HG02885 (cell line): ENCODE measurements around the gene SGCD.

Experiments used
- ATAC-seq: cut with Tn5 transposase; IDR thresholded peaks from one replicate; pipeline ENCODE4 v1.9.1; 2021; ENCODE audit warnings: mild to moderate bottlenecking; ENCODE audit not compliant: unreplicated experiment, poor library complexity

The SGCD gene

DNA sequence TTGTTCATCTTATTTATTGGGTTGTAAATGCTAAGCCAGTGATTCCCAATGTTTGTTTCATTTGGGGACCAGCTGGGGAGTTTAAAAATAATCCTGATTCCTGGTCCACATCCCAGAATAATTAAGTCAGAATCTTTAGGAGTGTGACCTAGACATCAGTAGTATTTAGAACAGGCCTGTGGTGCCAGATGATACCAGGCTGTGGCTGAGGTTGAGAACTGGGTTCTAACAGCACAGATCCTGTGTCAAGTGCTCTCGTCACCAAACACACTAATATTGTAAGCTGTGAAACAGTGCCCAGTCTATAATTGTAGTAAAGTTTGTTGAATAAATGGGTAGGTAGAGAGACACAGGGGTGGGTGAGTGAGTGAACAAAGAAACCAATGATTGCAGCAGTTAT lies 351.0 kb downstream of the SGCD start:
- no peak for ATAC-seq

DNA sequence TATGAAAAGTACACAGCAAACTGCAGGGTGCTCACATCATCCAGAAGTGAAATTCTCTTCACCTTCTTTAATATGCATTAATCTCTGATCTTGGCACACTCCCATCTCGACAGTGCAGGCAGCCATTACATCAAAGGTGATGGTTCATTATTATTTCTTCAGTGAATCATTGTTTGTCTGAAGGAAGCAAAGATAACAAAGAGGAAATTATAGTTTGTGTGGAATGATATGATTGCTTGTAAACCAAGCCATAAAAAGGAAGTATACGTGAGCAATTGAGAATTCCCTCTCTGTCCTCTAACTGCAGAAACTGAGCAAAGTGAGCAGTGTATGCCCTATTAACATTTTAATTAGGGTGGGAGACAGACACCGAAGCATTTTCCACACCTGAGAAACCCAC lies 351.5 kb downstream of the SGCD start:
- no peak for ATAC-seq

DNA sequence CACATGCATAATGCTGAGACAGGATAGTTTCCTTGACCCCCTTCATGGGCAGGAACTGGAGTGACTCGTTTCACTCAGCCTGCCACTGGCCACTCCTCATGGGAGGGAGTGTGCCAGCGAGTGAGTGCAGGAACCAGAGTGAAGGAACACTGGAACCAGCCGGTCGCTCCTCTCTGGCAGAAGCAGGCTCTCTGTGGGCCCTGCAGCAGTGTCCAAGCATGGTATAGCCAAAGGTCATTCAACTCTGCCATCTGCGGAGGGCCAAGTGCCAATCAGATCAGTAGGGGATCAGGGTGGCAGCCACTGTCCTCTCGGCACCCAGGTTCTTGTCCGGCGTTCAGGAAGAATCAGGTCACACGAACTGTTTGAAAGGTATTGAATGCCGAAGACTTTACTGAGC lies 353.9 kb downstream of the SGCD start:
- ATAC-seq, result no peak

DNA sequence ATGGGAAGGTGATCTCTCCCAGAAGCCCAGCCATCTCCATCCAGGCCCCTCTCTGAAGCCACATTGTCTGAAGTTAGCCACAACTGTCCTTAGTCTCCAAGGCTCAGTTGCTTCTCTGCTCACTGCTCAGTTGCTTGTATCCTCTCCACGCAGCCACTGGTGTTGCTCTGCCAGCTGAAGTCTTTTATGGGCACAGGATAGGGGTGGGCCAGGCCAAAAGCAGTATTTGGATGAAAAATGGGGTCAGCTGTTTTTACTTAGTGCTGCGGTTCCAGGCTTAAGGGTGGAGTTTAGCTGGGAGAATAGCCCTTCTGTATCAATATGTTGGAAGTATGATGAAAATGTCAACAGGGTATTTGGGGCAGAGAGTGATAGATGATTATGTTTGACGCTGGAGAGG lies 354.3 kb downstream of the SGCD start:
- no peak for ATAC-seq

DNA sequence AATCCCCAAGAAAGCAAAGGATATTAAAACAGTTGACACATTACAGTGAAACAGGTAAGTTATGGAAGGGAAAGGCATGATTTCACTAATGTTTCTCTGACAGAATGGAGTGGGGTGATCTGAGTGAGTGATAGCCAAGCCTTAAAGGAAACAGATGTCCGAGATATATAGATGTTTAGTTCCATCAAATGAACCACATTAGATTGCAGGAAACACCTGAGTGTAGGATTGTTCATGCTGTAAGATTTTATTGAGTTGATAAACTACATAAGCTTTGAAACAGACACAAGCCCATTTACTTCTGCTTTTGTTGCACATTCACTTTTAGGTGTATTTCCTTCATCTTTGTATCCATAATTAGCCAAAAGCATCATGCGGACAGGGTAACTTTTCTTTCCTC lies 356.0 kb downstream of the SGCD start:
- ATAC-seq, result no peak

DNA sequence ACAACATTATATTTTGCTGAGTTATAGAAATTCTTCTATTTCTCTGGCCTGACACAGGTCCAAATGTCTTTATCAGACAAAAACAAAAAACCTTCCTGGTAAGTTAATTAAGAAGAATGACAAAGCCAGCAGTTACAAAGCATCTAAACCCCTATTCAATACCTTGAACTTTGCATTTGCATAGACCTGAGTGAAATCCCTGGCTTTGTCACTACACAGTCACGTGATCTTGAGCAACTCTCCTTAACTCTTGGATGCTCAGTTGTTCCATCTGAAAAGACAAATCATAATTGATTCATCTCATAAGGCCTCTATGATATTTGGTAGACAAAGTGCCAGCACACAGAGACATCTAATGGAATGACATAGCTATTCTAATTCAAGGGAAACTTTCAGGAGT lies 356.5 kb downstream of the SGCD start:
- no peak for ATAC-seq

DNA sequence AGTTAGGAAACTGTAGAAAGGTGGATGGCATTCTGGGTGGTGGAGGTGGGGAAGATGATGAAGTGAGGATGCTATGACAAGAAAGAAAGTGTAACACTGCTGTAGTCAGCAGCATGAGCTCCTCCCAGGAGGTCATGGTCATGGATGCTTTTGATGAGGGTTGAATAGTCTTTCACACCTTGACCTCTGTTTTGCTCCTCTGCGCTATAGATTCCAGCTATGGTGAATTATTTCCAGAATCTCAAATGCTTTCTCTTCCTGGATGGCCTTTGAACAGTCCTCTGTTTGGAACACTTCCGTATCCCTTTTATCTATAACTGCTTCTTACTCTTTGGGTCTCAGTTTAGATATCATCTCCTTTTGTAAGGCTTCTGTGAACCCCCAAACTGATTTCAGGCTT lies 357.3 kb downstream of the SGCD start:
- ATAC-seq, result no peak

DNA sequence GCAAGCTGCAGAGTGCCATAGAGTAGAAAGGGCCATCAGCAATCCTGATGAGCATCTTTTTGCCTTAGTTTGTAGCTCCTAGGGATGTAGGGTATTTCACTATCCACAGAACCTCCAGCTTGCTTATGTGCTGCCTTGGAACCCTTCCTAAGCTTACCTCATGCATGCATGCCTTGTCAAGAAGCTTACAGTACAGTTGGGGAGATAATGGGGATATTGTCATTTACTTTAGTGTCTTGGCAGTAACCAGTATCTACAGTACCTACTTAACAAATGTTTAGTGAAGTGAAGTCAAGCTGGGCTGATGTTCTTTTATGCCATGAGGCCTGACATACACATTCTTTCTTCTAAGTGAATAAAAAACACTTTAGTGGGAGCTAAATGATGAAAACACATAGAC lies 358.5 kb downstream of the SGCD start:
- ATAC-seq, result no peak

DNA sequence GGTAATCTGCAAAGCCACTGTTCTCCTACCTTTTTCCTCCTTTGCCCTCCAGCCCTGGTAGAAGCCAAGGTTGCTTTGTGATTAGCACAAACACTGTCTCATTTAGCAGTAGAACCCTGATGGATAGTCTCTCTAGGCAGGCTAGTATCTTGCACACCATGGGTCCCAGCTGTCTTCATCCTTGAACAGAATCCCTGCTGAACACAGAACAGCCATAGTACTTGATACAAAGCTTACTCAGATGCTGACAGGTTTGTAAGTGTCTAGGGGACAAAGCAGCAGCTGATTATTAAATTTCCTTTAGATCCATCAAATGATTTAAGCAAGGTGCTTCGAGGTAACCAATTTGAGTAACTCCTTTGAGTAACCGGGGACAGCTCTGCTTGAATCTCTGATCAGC lies 359.4 kb downstream of the SGCD start:
- ATAC-seq, result no peak

DNA sequence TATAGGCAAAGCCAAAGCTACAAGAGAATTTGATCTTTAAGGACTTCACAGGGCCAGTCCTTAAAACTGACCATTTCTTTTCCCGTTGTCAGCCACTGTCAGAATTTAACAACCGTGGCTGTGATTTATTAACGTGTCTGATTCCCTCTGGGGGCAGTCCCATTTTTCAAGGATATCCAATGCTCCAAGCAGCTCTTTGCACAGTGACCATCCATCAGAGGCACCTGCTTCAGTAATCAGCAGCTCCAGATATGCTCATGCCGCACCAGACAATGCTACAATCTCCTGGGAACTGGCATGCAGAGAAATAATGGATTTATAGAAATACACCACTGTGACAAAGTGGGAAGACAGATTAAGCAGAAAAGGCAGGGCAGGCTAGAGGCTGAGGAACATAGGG lies 359.8 kb downstream of the SGCD start:
- ATAC-seq, result no peak

DNA sequence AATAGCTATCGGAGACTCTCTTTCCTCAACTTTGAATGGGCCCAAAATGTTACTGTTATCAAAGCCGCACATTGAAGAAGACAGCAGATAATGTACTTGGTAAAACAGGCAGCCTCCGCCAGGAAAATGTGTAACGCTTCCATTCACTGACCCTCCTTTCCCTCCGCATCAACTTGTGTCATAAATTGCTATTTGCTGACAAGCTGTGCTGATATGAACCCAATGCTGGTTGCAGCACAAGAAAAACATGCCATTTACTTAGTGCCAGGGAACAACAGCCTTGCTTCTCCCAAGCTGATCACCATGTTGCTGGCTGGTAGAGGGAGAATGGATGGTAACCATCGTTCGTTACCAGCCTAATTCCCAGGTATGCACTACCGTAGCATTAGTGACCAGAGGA lies 360.6 kb downstream of the SGCD start:
- ATAC-seq, result no peak

DNA sequence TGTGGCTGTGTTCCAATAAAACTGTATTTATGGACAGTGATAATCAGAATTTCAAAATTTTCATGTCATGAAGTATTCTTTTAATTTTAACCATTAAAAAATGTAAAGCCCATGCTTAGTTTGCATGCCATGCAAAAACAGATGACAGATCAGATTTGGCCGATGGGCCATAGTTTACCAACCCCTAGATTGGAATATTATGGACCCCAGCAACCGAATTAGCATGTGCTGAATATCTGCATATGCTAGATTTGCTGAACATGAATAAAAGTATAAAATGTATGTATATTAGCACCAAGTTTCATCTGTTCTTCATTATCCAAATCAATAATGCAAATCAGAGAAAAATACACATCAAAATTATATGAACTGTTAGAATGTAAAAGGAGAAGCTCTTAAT lies 364.6 kb downstream of the SGCD start:
- ATAC-seq, result no peak

DNA sequence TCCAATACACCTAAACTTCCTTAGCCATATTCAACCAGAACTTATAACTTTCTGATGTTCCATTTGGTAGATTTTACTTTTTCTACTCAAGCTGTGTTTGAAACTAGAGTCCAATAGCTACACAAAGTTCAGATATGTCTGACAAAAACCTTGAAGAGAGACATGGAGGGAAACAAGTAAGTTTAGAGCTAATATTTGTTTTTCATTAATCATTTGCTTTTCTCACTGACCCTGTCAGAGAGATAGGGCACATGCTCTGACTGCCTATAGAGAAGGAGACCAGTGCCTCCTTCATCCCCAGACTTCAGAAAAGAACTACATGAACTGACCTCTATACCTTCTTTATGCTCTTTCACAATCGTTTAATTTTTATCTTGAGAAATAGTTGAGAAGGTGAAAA lies 366.1 kb downstream of the SGCD start:
- ATAC-seq, result no peak

DNA sequence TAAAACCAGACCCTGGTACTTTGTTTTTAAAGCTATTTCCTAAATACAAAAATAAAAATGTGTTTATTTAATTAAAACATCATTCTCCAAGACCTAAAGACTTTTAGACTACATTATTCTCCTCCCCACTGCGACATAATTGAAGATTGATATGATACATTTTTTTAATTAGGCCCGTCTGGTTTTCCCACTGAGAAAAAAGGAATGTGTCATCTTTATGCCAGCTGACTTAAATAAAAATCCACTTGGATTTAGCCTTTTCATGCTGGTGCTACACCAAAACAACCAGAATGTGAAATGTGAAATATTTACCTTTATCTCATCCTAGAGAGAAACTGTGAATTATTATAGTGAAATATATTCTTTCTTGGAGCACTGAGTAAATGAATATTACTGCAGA lies 367.6 kb downstream of the SGCD start:
- ATAC-seq, result no peak

DNA sequence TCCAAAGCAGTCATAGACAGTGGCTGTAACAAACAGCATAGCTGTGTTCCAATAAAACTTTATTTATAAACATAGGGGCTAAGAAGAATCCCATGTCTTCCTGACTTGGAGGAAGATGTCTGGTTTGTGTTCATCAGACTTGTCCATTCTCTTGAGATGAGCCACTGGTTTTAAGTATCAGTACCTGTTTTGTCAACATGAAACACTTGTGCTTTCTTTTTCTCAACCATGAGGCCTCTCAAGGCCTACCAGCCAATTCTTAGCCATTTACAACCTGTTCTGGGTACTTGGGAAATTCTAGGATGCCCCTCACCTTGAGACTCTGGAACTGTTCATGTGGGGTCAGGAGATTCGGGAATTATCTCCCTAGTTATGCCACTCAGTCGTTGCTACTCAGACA lies 368.8 kb downstream of the SGCD start:
- ATAC-seq, result no peak

DNA sequence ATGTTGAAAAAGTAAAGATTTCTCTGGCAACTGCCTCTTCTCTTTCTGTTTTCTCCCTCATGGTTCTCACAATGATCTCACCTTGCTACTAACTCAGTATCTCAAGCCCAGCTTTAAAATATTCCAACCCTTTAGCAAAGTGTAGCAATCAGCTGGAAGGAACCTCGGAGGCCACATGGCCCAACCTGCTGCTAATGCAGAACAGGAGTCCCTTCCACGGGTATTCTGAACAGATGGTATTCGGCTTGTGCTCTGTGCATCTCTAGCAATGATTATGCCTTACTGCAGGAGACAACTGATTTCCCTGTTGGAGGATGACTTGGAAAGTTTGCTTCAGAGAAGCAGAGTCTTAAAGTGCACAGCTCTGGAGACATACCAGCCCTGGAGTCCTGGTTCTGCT lies 371.4 kb downstream of the SGCD start:
- no peak for ATAC-seq

DNA sequence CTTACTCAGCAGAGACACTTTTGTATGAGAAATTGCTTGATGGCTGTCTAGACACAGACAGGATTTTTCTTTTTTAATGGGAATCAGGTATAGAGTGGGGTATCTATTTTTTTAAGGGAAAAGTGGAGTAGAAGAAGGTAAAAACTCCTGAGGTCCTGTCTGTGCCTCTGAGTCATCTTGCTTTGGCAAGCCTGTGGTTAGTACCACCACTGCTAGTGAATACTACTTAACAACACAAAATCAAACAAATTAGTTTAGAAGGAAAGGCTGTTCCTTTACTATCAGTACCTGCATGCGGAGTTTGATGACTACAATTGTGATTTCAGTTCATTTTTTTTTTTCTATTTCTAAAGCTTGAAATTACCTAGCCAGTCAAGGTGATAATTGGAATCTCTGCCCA lies 372.2 kb downstream of the SGCD start:
- no peak for ATAC-seq

DNA sequence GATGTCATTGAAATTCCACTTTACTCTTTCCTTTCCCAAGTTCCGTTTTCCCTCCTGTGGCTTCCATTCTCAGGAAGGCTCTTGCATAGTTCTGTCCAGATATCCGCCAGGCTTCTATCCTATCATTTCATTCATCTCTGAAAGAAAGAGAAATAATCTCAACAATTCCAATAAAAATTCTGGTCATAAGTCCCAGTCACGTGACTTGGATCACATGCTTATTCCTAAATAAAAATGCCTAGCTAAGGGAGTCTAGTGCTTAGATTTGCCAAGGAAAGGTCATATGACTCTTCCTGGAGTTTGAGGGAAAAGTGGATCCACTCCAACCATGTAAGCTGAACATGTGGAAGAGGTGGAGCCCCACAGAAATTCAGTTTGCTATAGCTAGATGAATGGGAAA lies 377.2 kb downstream of the SGCD start:
- no peak for ATAC-seq

DNA sequence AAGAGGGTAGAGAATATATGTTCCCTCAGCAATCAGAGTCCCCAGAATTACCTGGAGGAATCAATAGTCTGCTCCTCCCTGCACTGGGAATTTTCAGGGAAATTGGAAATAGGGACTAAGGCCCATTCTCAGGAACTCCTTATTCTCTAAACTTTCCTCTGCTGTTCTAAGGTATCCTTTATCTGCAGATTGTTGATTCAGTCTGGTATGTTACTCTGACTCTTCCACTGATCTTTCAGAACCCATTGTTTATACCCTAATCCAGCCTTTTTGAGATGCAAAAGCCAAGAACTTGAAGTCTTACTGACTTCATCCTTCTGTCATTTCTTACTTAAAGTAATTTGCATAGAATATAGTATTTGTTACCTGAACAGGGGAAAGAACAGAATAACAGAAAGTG lies 379.7 kb downstream of the SGCD start:
- no peak for ATAC-seq

DNA sequence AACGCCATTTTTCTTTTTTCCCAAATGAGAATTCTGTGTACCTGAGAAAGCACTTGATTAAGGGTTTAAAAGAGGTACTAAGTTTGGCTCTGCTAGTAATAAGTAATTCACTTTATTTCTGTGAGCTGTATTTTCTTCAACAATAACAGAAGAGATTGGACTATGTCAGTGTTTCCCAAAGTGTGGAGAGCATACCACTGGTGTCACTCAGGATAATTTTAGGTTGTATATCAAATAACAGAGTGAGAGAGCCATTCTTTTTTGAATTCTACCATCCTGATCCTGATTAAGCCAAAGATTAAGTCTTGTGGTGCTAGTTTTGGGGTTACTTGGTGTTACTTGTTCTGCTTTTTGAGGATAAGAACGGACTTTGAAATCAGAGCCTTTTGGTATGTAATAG lies 380.8 kb downstream of the SGCD start:
- no peak for ATAC-seq

DNA sequence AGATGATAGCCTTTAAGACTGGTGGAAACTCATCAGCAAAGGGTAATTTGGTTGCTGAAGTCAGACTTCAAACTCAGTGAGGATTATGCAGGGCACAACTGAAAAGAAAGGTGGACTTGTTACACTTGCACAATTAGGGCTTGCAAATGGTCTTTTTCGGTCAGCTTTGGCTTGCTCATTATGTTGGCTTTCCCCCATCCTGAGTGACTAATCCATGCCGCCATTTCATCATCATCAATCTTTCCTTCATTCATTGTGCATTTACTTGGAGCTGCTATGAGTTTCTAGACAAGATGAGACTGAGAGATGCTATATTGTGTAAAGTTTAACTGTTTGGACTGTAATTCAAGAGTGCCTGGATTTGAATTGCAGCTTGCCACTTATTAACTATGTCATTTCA lies 388.3 kb downstream of the SGCD start:
- no peak for ATAC-seq

DNA sequence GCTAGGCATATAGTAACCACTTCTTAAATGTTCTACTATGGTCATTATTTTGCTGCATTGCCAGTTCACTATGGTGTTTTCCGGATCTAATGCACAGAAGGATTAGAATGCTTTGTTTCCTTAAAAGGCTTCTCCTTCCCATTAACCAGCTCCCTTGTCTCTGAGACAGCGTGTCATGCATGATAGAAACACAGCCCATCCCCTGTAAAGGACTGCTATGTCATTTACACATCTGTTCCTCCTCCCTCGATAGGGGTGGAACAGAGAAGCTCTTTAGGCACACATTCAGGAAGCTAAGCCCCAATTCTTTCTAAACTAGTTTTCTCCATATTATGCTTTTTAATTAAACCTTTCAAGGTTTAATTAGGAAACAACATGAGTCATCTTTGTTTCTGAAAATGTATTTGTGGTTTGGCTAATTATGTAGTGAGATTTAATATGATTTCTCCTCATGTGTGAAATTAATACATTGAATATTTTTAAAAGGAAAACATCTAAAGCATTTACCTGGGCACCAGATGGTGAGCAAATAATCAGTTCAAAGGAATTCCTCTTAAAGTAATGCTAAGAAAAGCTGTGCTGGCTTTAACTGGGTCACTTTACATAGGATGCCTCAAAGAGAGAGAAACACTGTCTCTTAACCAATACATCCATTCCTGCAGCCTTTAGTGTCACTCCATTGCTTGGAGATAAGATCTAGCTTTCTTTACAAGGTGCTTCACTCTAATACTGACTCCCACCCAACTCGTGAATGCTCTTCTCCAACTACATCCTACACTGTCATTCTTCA lies 389.8 kb downstream of the SGCD start:
- no peak for ATAC-seq

DNA sequence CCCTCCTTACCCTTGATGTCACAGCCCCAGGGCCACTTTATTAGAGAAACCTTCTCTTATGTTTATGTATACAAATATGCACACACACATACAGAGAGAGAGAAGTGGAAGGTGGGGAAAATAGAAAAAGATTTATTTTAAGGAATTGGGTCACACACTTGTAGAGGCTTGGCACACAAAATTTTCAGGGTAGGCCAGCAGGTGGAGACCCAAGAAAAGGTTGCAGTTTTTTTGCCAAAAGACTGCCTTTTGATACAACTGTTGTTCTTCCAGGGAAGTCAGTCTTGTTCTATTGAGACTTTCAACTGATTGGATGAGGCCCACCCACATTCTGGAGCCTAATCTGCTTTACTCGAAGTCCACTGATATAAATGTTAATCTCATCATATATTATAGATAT lies 392.0 kb downstream of the SGCD start:
- ATAC-seq, result no peak
